ENCODE measurements around the gene NGLY1.

NGLY1 gene

DNA sequence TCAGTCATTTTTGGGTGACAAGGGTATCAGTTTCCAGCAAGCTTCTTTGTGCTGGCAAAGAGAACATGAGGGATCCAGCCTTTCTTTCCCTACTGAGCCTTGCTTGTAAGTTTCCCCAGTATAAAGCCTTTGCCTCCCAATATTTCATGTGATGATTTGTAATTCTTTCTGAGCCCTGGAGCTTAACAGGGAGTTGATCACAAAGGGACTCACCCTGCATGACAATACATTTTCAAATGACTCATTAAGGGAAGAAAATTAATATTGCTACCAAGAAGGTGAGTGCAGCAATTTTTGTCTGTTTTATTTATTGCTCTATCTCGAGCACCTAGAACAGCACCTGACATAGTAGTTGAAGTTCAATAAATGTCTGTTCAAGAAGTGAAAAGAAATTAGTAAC is 34.4 kb upstream of the NGLY1 start:
- no peak overlapping the region for H3K4me3 ChIP-seq (ENCODE audit: extremely low read depth, insufficient read depth, low read length, poor library complexity, severe bottlenecking)
- H3K4me1 ChIP-seq (ENCODE audit: control insufficient read depth, insufficient read depth, low read length, poor library complexity, severe bottlenecking) = no peaks in the 10 kb centered on the region
- H3K36me3 ChIP-seq (ENCODE audit: control insufficient read depth, insufficient read depth, low read length) = no peaks in the 10 kb centered on the region
- no peak overlapping the region for H3K27ac ChIP-seq (ENCODE audit: low read depth, low read length, severe bottlenecking)
- 100% methylated on average over 1 of the region's 1 CpG; no CpG with 5 or more reads in 1 of the 2 experiments for WGBS, 2 experiments (ENCODE audit: insufficient coverage in 2 of 2)
- H3K9me3 ChIP-seq (ENCODE audit: control insufficient read depth, low read length) = peaks cover 4% of the 10 kb centered on the region

DNA sequence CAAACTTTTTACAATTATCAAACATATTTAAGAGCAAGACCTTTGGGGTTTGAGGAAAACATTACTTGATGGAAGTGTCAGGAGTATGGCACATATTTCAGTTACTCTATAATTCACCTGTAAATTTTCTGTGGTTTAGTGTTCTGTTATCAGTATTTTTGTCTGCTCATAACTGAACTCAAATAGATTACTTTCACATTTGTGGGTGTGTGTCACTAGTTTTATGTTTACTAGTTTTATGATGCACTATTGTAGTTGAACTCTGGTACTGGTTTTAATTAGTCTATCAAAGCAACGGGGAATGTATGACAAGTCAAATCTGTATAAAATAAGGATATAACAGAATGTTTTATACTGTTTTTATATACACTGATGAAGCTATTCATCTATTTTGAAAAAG is 33.9 kb upstream of the NGLY1 start:
- Histone ChIP-seq H3K4me1 (ENCODE audit: control insufficient read depth, insufficient read depth, low read length, poor library complexity, severe bottlenecking) (no peaks in the 10 kb centered on the region), H3K36me3 (ENCODE audit: control insufficient read depth, insufficient read depth, low read length) (no peaks in the 10 kb centered on the region), H3K9me3 (ENCODE audit: control insufficient read depth, low read length) (peaks cover 4% of the 10 kb centered on the region), H3K27ac (ENCODE audit: low read depth, low read length, severe bottlenecking) (no peak overlapping the region), H3K4me3 (ENCODE audit: extremely low read depth, insufficient read depth, low read length, poor library complexity, severe bottlenecking) (no peak overlapping the region)
- no CpG with 5 or more reads among the region's 1 CpG for WGBS, 2 experiments (ENCODE audit: insufficient coverage in 2 of 2)

DNA sequence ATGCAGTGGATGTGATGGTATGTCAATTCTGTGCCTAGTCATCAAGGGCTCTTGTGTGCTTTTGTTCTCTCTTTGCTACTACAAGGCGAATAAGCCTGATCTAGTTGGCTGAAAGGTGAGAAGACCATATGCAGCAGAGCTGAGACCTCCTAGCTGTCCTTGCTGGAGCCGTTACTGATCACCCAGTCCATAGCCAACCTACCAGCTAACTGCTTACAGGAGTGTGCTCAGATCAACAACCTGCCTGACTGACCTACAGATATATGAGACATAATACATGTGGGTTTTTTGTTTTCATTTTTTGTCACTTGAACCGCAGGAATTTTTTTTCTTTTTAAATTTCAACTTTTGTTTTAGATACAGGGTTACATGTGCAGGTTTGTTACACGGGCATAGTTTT is 29.4 kb upstream of the NGLY1 start:
- peaks cover 4% of the 10 kb centered on the region for H3K9me3 ChIP-seq (ENCODE audit: control insufficient read depth, low read length)
- H3K27ac ChIP-seq (ENCODE audit: low read depth, low read length, severe bottlenecking) = no peak overlapping the region
- no peaks in the 10 kb centered on the region for H3K4me1 ChIP-seq (ENCODE audit: control insufficient read depth, insufficient read depth, low read length, poor library complexity, severe bottlenecking)
- H3K36me3 ChIP-seq (ENCODE audit: control insufficient read depth, insufficient read depth, low read length) = no peaks in the 10 kb centered on the region
- H3K4me3 ChIP-seq (ENCODE audit: extremely low read depth, insufficient read depth, low read length, poor library complexity, severe bottlenecking) = no peak overlapping the region
- 86% methylated on average over 2 of the region's 4 CpGs; no CpG with 5 or more reads in 1 of the 2 experiments for WGBS, 2 experiments (ENCODE audit: insufficient coverage in 2 of 2)

DNA sequence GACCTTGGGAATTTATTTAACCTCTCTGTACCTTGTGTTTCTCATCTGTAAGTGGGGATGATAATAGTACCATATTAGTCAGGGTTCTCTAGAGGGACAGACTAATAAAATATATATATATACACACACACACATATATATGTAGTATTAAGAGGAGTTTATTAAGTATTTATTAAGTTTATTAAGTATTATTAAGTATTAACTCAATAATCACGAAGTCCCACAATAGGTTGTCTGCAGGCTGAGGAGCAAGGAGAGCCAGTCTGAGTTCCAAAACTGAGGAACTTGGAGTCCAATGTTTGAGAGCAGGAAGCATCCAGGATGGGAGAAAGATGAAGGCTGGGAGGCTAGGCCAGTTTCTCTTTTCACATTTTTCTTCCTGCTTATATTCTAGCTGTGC is 21.4 kb upstream of the NGLY1 start:
- 83% methylated on average over 1 of the region's 1 CpG; no CpG with 5 or more reads in 1 of the 2 experiments for WGBS, 2 experiments (ENCODE audit: insufficient coverage in 2 of 2)
- H3K9me3 ChIP-seq (ENCODE audit: control insufficient read depth, low read length) = no peaks in the 10 kb centered on the region

DNA sequence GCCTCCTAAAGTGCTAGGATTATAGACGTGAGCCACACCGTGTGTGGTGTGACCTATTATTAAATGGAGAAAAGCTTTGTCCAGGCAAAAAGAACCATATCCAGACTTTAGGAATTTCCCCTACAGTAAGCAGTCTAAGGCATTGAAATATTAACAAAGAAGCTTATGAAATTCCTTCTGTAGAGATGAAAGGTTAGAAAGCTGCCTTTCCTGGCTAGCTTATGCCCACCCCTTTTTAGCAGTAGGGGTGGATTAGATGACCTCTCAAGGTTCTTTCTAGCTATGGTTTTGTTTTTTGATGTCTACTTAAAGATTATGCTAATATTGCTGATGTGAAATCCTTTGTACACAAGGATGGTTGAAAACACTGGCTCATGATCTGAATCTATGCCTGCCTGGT is 20.6 kb upstream of the NGLY1 start:
- Histone ChIP-seq H3K4me1 (ENCODE audit: control insufficient read depth, insufficient read depth, low read length, poor library complexity, severe bottlenecking) (no peaks in the 10 kb centered on the region), H3K9me3 (ENCODE audit: control insufficient read depth, low read length) (no peaks in the 10 kb centered on the region), H3K4me3 (ENCODE audit: extremely low read depth, insufficient read depth, low read length, poor library complexity, severe bottlenecking) (no peak overlapping the region), H3K36me3 (ENCODE audit: control insufficient read depth, insufficient read depth, low read length) (no peaks in the 10 kb centered on the region), H3K27ac (ENCODE audit: low read depth, low read length, severe bottlenecking) (no peak overlapping the region)
- WGBS, 2 experiments (ENCODE audit: insufficient coverage in 2 of 2) = no CpG with 5 or more reads among the region's 2 CpGs

More for the DNA sequence above, 21.4 kb upstream of the NGLY1 start:
- Histone ChIP-seq H3K36me3 (ENCODE audit: control insufficient read depth, insufficient read depth, low read length) (no peaks in the 10 kb centered on the region), H3K4me1 (ENCODE audit: control insufficient read depth, insufficient read depth, low read length, poor library complexity, severe bottlenecking) (no peaks in the 10 kb centered on the region), H3K4me3 (ENCODE audit: extremely low read depth, insufficient read depth, low read length, poor library complexity, severe bottlenecking) (no peak overlapping the region), H3K27ac (ENCODE audit: low read depth, low read length, severe bottlenecking) (no peak overlapping the region)

DNA sequence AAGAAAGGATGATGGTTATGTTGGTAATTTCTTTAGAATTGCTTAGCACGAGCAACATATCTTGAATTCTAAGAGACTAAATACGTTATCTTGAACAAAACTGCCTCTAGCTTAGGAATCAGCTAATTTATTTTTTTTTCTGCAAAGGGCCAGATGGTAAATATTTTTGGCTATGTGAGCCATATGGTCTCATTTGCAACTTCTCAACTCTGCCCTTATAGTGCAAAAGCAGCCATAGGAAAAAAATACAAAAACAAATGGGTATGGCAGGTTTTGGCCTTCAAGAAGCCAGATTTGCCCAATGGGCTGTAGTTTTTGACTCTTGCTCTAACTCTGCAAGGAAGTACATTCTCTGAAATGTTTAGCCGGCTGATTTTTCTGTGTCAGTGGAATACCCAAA is 18.5 kb upstream of the NGLY1 start:
- WGBS, 2 experiments (ENCODE audit: insufficient coverage in 2 of 2) = 85% methylated on average over 2 of the region's 3 CpGs; no CpG with 5 or more reads in 1 of the 2 experiments

DNA sequence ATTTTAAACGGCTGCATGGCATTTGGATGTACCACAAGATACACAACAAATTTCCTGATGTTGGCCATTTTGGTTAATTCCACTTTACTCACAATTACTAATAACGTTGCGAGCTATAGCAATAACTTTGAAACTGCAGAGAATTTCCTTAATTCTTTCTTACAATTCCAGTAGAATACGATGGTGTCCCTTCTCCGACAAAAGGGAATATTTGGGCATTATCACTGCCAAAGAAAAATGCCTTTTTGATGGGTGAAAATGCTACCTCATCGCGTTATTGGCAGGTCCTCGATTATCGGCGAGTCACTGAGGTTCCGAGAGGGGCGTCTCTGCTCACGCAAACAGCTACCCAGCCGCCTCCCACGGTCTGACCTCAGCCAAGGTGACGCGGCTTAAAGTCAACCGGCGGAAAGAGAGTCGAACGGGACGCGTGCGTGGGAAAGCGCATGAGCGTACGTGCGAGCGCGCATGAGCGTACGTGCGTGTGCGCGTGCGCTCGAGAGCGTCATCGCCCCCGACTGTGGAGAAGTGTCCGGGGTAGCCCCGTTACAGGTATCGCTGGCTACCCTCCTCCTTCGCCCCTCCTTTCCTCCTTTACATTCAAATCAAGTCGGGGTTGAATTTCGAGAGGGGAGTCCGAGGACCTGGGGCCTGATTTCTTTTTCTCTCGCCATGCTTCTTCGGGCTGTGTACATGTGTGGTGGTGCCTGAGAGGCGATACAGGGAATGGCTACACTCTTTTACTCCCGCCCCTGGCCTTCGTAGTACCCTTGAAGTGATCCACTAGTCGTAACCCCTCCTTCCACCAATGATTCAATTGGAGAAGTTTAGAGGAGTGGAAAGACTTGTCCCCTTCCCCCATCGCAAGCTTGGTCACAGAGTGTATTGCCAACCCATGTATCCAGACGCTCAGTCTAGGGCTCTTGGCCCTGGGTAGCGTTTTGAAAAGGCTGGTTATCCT is 6.6 kb upstream of the NGLY1 start, which contains the start of gene OXSM:
Gene OXSM (plus strand): TSS at position 495 of the 961 bp plus-strand sequence. CDS start 931 bp downstream, outside the sequence.
- peak within 1 kb of the TSS; percentile 47 for H3K27ac ChIP-seq (ENCODE audit: low read depth, low read length, severe bottlenecking)
- H3K9me3 ChIP-seq (ENCODE audit: control insufficient read depth, low read length) = no peaks in the 10 kb centered on the region
- H3K36me3 ChIP-seq (ENCODE audit: control insufficient read depth, insufficient read depth, low read length) = no peaks in the 10 kb centered on the region
- WGBS, 2 experiments (ENCODE audit: insufficient coverage in 2 of 2) = 8 to 19% methylated on average over 29 to 37 of the region's 56 CpGs
- H3K4me3 ChIP-seq (ENCODE audit: extremely low read depth, insufficient read depth, low read length, poor library complexity, severe bottlenecking) = peak within 1 kb of the TSS; percentile 49
- no peaks in the 10 kb centered on the region for H3K4me1 ChIP-seq (ENCODE audit: control insufficient read depth, insufficient read depth, low read length, poor library complexity, severe bottlenecking)

More for the DNA sequence above, 18.5 kb upstream of the NGLY1 start:
- Histone ChIP-seq H3K9me3 (ENCODE audit: control insufficient read depth, low read length) (no peaks in the 10 kb centered on the region), H3K27ac (ENCODE audit: low read depth, low read length, severe bottlenecking) (no peak overlapping the region), H3K36me3 (ENCODE audit: control insufficient read depth, insufficient read depth, low read length) (no peaks in the 10 kb centered on the region), H3K4me1 (ENCODE audit: control insufficient read depth, insufficient read depth, low read length, poor library complexity, severe bottlenecking) (no peaks in the 10 kb centered on the region), H3K4me3 (ENCODE audit: extremely low read depth, insufficient read depth, low read length, poor library complexity, severe bottlenecking) (no peak overlapping the region)

DNA sequence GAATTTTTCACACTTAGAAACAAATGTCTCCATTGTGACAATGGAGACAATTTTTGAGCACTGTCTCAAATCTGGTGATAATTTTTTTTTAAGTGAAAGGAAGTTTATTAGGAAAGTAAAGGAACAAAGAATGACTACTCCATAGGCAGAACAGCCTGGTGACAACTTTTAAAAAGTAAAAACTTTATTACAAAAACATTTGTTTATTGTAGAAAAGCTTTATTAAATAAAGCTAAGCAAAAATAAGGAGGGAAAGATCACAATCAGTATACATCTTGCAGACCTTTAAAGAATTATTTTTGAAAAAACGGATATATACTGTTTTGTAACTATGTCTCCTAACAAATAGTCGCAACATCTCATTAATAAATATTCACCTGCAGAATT is 6.0 kb upstream of the NGLY1 start:
- Histone ChIP-seq H3K9me3 (ENCODE audit: control insufficient read depth, low read length) (no peaks in the 10 kb centered on the region), H3K4me3 (ENCODE audit: extremely low read depth, insufficient read depth, low read length, poor library complexity, severe bottlenecking) (peak overlapping the region; percentile 49), H3K27ac (ENCODE audit: low read depth, low read length, severe bottlenecking) (peak overlapping the region; percentile 47), H3K36me3 (ENCODE audit: control insufficient read depth, insufficient read depth, low read length) (no peaks in the 10 kb centered on the region), H3K4me1 (ENCODE audit: control insufficient read depth, insufficient read depth, low read length, poor library complexity, severe bottlenecking) (no peaks in the 10 kb centered on the region)
- WGBS, 2 experiments (ENCODE audit: insufficient coverage in 2 of 2) = 100% methylated on average over 1 of the region's 2 CpGs

DNA sequence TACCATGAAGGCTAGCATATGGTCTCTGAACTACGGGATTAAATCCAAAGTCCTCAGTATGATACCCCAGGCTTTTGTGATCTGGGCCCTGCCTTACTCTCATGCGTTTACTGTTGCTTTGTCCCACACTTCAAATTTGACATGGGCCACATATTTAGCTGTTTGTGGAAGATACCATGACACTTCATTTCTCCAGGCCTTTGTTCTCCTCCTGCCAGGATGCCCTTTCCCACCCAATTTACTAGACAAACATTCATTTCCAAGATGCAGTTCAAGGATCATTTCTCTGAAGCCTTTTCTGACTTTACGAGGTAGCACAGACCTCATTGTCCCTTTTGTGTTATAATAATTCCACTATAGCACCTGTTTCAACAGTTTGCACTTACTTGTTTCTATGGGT is 4.4 kb upstream of the NGLY1 start:
- no peaks in the 10 kb centered on the region for H3K9me3 ChIP-seq (ENCODE audit: control insufficient read depth, low read length)
- H3K36me3 ChIP-seq (ENCODE audit: control insufficient read depth, insufficient read depth, low read length) = no peaks in the 10 kb centered on the region
- 92 to 96% methylated on average over 2 to 3 of the region's 3 CpGs for WGBS, 2 experiments (ENCODE audit: insufficient coverage in 2 of 2)
- no peak overlapping the region for H3K4me3 ChIP-seq (ENCODE audit: extremely low read depth, insufficient read depth, low read length, poor library complexity, severe bottlenecking)
- H3K27ac ChIP-seq (ENCODE audit: low read depth, low read length, severe bottlenecking) = no peak overlapping the region
- no peaks in the 10 kb centered on the region for H3K4me1 ChIP-seq (ENCODE audit: control insufficient read depth, insufficient read depth, low read length, poor library complexity, severe bottlenecking)

DNA sequence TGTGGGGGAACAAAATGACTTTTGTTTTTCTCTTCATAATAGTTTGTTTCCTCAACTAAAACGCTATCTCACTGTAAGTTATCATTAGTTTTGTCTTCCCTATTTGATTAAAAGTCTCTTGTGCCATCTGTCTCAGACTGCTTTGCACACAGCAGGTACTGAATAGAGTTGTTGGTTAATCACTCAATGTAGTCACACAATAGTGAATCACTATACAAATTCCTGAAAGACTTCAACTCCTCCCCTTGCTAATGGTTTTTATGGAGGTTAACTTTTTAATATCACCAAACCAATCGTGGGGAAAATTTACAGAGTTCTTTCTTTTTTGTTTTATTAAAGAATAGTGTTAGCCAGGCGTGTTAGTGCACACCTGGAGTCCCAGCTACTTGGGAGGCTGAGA is 2.6 kb upstream of the NGLY1 start:
- no peak overlapping the region for H3K4me3 ChIP-seq (ENCODE audit: extremely low read depth, insufficient read depth, low read length, poor library complexity, severe bottlenecking)
- 67 to 83% methylated on average over 1 of the region's 3 CpGs for WGBS, 2 experiments (ENCODE audit: insufficient coverage in 2 of 2)
- H3K9me3 ChIP-seq (ENCODE audit: control insufficient read depth, low read length) = no peaks in the 10 kb centered on the region
- no peaks in the 10 kb centered on the region for H3K36me3 ChIP-seq (ENCODE audit: control insufficient read depth, insufficient read depth, low read length)
- no peaks in the 10 kb centered on the region for H3K4me1 ChIP-seq (ENCODE audit: control insufficient read depth, insufficient read depth, low read length, poor library complexity, severe bottlenecking)
- H3K27ac ChIP-seq (ENCODE audit: low read depth, low read length, severe bottlenecking) = no peak overlapping the region

DNA sequence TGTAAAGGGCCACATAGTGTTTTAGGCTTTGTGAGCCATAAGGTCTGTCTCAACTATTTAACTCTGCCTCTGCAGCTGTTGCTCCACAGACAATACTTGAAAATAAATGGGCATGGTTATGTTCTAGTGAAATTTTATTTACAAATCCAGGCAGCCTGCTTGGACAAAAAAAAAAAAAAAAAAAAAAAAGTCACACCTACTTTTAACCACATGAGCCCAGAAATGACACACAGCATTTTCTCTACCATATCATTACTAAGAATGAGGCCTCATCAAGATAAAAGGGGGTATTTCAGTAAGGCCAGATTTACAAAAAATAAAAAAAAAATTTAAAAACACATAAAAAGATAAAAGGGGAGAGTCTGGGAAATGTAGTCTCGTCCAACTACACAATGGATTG is 1.7 kb upstream of the NGLY1 start:
- Histone ChIP-seq H3K4me3 (ENCODE audit: extremely low read depth, insufficient read depth, low read length, poor library complexity, severe bottlenecking) (no peak overlapping the region), H3K27ac (ENCODE audit: low read depth, low read length, severe bottlenecking) (no peak overlapping the region), H3K9me3 (ENCODE audit: control insufficient read depth, low read length) (no peaks in the 10 kb centered on the region), H3K4me1 (ENCODE audit: control insufficient read depth, insufficient read depth, low read length, poor library complexity, severe bottlenecking) (no peaks in the 10 kb centered on the region), H3K36me3 (ENCODE audit: control insufficient read depth, insufficient read depth, low read length) (no peaks in the 10 kb centered on the region)
- no CpG with 5 or more reads among the region's 1 CpG for WGBS, 2 experiments (ENCODE audit: insufficient coverage in 2 of 2)
